NCI-H187 treated with DMSO at 0.1 percent for 48 hours (cell line): ENCODE measurements around the gene TRAIP.
"Not testable (repeated sequence)": the region's sequence is repeated elsewhere in the genome, so short reads cannot be mapped to it uniquely, and the experiment has no call there.

Experiments
- DNase-seq: peaks from one replicate; lab custom pipeline; 2025; lab: John Stamatoyannopoulos, UW

The TRAIP gene

DNA sequence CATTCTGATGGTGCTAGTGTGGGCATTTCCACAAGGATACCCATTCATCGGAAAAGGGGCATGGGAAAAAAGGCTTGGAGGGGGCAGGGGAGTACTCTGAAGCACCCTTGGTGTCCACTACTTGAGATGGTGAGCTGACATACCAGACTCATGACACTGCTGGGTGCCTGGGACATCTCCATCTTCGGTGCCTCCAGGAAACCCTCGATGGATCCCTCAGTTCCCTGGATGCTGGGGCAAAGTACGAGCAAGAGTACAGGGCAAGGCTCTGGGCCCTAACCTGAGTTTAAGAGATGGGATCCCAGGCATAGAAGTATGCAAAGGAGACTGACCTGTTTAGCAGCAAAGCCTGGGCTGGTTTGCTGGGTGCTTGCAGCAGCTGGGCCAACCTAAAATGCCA lies 64.8 kb downstream of the TRAIP start:
- no peak for DNase-seq

DNA sequence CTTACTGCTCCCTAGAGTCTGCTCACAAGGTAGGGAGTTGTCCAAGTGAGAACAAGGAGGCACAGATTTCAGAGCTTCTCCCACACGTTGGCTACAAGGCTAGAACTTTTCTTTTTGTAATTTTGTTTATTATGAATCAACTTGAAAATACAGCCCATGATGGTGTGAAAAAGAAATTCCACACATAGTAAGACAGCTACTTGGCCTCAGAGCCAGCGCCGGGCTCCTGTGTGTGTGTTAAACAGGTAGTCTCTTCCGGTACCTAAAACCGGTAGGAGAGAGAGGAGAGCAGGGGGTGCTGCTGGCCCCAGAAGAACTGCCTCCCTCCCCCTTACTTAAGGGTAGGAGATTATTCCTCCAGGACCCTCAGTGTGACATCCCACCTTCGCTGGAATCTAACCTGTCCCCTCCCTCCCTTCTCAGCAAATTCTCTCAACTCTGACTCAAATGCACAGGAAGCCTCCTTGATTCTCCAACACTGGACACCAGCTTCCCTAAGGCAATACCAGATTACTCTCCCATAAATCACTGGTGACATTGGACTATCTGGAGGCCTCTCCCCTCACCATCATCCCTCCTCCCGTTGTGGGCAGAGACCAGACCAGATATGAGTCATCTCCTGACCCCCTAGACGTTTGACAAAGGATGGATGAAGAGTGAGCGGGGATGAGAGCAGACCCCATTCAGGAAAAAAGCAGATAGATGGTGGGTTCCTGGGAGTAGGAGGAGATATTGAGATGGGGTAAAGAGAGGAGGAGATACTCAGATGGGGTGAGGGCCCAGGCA lies 65.5 kb downstream of the TRAIP start:
- no peak for DNase-seq

DNA sequence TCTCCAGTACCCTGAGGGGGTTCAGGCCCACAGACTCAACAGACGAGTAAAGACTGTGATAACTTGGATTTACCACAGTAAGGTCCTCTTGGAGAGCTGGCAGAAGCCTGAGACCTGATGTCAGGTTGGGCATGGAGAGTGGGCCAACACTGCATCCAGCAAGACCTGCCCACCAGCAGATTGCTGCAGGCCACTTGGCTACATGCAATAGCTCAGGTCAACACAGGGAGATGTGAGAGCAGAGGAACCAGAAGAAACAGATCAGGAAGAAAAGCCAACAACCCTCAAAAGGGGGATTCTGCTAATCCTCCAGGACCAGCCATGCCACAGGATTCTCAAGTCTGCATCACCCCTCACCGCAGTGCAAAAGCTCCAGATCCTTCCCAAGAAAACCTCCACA lies 68.3 kb downstream of the TRAIP start:
- no peak for DNase-seq

DNA sequence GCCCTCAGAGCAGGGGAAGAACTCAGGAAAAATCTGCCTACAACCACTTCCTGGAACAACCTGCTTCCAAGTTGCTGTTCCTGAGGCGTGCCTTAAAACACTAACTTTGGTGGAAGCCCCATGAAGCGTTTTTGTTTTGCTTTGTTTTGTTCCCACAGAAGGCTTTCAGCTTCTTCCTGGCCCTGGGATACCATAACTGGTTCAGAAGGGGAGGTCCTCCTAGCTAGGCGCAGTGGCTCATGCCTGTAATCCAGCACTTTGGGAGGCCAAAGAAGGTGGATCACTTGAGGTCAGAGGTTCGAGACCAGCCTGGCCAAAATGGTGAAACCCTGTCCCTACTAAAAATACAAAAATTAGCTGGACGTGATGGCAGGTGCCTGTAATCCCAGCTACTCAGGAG lies 68.8 kb downstream of the TRAIP start:
- DNase-seq: no peak

DNA sequence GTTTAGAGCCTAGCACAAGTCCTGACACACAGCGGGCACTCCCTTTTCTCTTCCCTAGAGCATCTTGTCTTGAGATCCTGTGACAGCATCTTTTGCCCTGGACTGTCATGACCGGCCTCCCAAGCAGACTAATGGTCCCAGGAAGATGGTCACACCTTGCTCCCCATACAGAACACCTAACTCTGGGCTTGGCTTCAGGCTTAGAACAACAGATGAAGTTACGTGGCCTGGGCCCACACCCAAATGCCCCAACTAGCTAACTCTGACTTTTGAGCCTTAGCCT lies 69.2 kb downstream of the TRAIP start:
- DNase-seq: no peak

DNA sequence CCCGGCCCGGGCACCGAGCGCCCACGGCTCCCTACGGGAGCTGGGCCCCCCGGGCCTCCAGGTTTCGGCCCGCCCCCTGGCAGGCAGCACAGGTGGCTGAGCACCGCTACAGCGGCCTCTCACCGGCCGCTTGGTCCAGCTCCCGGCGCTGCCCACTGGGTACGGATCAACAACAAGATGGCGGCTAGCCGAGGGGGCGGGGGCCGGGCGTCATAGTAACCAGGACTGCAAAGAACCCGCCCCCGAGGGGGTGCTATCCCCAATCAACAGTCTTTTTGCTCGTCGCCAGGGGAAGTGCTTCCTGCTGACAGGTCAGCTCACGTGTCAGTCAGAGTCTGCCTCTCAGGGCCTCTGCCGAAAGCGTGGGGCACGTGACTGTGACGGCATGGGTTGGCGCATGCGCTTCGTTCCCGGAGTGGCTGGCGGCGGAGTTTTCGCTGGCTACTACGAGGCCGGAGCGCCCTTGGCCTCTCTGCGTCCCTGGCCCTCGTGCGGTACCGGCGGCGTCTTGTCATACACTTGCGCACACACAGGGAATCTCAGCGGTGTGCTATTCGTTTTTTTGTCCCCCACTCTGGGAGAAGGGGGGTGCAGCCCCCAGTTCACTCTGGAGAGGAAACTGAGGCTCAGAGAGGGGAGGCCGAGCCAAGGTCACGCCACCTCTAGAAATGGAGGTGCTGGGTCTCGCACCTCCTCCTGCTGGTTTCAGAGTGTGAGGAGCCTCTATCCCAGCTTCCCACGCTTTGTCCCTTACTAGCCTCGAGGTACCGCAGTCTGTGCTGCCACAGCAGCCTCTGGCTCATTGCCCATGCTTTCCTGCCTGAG lies 69.8 kb downstream of the TRAIP start, which contains the start of gene IP6K1:
Gene IP6K1, minus strand, starts transcription at position 186 of the 825 bp plus-strand sequence. CDS start 38,502 bp downstream, outside the sequence.
- DNase-seq: peak; percentile 90

DNA sequence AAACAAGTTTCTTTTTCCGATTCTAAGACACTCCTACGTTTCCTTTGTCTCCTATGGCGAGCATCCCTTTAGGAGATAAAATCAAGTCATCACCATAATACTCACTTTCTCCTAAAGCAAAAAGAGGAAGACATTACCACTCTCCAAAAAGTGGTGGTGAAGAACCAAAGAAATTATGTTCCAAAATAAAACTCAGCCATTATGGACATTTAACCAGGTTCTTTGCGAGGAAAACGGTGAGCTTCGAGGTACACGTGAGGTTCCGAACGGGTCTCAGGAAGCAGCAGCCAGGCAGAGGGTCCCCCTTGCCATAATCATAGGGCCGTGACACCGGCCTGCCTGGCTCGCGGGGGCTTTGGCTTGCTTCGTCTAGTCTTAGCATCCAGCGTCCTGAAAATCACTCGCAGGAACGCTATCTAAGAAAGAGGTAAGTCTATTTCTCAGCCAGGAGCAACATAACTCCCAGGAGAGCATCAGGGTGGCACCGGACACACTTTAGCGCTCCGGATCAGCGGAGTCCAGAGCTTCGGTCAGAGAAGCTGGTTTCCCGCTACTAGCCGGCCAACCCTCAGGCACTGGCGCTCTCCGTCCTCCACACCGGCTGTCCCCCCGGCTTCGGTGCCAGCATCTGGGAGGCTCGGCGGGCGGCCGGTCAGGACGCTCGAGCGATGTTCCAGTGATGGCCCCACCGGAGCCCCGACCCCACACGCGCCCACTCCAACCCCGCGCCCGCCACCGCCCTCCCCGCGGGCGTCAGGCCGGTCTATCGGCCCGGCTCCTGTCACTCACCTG lies 70.6 kb downstream of the TRAIP start:
- DNase-seq: no peak

DNA sequence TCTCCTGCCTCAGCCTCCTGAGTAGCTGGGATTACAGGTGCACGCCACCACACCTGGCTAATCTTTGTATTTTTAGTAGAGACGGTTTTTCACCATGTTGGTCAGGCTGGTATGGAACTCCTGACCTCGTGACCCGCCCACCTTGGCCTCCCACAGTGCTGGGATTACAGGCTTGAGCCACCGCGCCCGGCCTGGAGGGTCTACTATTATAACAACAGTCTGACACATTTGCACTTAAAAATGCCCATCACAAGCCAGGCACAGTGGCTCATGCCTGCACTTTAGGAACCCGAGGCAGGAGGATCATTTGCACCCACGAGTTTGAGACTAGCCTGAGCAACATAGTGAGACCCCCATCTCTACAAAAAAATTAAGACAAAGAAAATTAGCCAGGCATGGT lies 74.1 kb downstream of the TRAIP start:
- not testable (repeated sequence) for DNase-seq

DNA sequence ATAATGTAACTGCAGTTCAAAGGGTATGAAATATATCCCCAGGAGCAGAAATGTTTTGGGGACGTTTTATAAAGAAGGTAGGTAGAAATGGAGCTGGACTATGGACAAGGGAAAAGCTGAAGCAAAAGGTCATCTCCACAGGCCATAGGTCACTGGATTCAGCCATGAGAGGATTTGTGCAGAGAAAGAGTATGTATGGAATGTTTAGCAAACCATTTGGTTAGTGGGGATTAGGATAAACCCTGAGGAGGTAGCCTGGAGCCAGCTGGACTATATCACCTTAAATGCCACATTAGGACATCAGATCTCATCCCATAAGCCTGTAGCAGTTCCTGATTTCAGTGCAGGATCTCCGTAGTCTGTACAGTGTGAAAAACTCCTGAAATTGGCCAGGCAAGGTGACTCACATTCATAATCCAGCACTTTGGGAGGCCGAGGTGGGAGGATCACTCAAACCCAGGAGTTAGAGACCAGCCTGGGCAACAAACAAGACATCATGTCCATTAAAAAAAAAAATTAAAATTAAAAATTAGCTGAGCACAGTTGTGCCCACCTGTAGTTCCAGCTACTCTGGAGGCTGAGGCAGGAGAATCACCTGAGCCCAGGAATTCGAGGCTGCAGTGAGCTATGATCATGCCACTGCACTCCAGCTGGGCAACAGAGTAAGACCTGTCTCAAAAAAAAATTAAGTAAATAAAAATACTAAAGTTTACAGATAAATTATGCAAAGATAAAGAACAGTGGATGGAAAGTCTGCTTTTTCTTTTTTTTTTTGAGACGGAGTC lies 74.8 kb downstream of the TRAIP start:
- DNase-seq: no peak

DNA sequence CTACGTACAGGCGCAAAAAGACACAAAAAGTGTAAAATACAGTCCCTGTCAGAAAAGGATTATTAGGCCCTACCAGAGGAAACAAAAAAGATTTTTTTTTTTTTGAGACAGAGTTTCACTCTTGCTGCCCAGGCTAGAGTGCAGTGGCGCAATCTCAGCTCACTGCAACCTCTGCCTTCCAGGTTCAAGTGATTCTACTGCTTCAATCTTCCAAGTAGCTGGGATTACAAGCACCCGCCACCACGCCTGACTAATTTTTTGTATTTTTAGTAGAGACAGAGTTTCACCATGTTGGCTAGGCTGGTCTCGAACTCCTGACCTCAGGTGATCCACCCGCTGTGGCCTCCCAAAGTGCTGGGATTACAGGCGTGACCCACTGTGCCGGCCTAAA lies 75.4 kb downstream of the TRAIP start:
- DNase-seq: not testable (repeated sequence)

DNA sequence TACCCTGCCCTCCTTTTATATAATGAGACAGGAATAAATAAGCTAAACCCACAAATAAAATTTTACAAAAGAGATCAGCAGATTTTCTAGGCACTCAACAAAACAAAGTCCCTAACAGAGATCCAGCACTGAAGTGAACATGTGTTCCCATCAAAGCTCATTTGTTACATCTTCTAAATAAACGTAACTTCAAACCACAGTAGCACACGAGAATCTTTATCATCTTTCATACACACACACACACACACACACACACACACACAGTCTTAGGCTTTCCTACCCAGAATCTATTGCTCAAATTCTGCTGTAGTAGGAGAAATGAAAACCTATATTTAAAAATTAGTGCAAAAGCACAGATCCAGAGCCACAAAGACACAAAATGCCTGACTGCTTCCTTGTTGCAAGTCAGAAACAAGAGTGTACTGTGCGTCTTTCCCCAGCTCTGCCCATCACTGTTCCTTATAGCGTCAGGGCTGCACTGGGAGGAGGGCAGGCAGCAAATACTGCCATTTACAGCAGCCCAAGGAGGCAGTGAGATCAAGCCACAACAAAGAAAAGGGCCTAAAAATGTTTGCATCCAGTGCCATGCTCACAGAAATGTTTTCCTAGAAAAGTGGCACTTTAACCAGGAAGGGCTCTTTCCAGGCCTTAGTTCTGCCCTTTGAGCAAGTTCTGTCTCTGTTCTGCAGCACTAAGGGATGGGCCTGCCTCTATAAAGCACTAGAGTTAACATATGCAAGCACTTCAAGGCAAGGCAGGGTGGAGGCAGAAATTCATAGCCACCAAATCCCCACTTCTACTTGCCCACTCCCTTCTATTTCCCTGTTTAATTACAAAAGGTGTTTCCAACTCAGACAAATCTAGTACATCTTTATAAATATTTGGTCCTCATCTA lies 76.0 kb downstream of the TRAIP start:
- DNase-seq: no peak

DNA sequence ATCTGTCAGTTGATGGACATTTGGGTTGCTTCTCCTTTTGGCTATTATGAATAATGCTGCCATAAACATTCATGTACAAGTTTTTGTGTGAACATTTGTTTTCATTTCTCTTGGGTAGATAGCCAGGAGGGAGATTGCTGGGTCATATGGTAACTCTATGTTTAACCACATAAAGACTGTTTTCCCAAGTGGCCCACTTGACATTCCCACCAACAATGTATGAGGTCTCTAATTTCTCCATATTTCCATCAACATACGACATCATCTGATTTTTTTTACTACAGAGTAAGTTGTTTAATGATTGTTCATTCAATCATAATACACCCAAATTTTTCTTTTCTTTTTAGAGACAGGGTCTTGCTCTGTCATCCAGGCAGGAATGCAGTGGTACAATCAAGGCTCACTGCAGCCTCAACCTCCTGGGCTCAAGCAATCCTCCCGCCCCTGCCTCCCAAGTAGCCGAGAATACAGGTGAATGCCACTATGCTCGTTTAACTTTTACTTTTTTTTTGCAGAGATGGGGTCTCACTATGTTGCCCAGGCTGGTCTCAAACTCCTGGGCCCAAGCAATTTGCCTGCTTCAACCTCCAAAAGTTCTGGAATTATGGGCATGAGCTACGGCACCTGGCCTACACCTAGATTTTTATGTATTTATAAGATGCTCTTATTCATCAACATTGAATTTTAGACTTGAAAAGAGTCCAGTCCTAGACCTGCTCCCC lies 76.8 kb downstream of the TRAIP start:
- DNase-seq: no peak
